Measurements from ENCODE around the gene ZC2HC1B.

GRCh38 chr6:143867236-143867635 is 3.0 kb downstream of the ZC2HC1B start:
- TF ChIP-seq CTCF (IDR thresholded peaks at IDR 0.05 in 2 of 3, conservative IDR thresholded peaks at IDR 0.05 in 1 of 3; ENCODE audit: borderline replicate concordance in 1 of 3, insufficient read depth in 1 of 3, low read depth in 2 of 3, low read length in 2 of 3) (no peak), POLR2A (IDR thresholded peaks at IDR 0.05; ENCODE audit: borderline replicate concordance, extremely low read depth, insufficient read depth, insufficient read length) (no peak), EZH2 (IDR thresholded peaks at IDR 0.05) (no peak), RAD21 (IDR thresholded peaks at IDR 0.05; ENCODE audit: low read depth) (no peak), SP1 (IDR thresholded peaks at IDR 0.05; ENCODE audit: low read depth) (no peak), TCF7L2 (IDR thresholded peaks at IDR 0.05; ENCODE audit: borderline replicate concordance, extremely low read depth, insufficient read depth, insufficient read length) (no peak), REST (IDR thresholded peaks at IDR 0.05; ENCODE audit: low read depth) (no peak), EZH2phosphoT487 (IDR thresholded peaks at IDR 0.05; ENCODE audit: borderline replicate concordance) (no peak), POLR2AphosphoS5 (IDR thresholded peaks at IDR 0.05; ENCODE audit: low read depth, low read length) (no peak), MAX (IDR thresholded peaks at IDR 0.05) (no peak), CEBPB (IDR thresholded peaks at IDR 0.05; ENCODE audit: low read depth) (no peak)
